ENCODE measurements around the gene CAMK2A.
A peak's percentile ranks its signal among the peaks of the same experiment; 100 is the strongest.

Gene CAMK2A

GRCh38 chr5:150278046-150278730, 11.4 kb downstream of the CAMK2A start:
- no peak for DNase-seq

GRCh38 chr5:150277043-150277442, 12.5 kb downstream of the CAMK2A start:
- DNase-seq = no peak

GRCh38 chr5:150274811-150275210, 14.8 kb downstream of the CAMK2A start:
- DNase-seq = no peak

- no peak for DNase-seq
Observed at GRCh38 chr5:150272531-150272930, 17.0 kb downstream of the CAMK2A start.

GRCh38 chr5:150271923-150272322, 17.6 kb downstream of the CAMK2A start:
- no peak for DNase-seq

GRCh38 chr5:150271296-150271692, 18.3 kb downstream of the CAMK2A start:
- DNase-seq = no peak

GRCh38 chr5:150270541-150271295, 18.9 kb downstream of the CAMK2A start:
- no peak for DNase-seq

- DNase-seq = peak; percentile 29
Observed at GRCh38 chr5:150266871-150267291, 22.7 kb downstream of the CAMK2A start.

- DNase-seq = no peak
Observed at GRCh38 chr5:150265870-150266383, 23.6 kb downstream of the CAMK2A start.

GRCh38 chr5:150264667-150265603, 24.6 kb downstream of the CAMK2A start:
- no peak for DNase-seq

GRCh38 chr5:150263801-150264621, 25.6 kb downstream of the CAMK2A start:
- DNase-seq = peak; percentile 20

GRCh38 chr5:150263375-150263775, 26.2 kb downstream of the CAMK2A start:
- no peak for DNase-seq

- no peak for DNase-seq
Observed at GRCh38 chr5:150262502-150262901, 27.1 kb downstream of the CAMK2A start.

- DNase-seq = no peak
Observed at GRCh38 chr5:150261231-150261630, 28.3 kb downstream of the CAMK2A start.

GRCh38 chr5:150258130-150258529, 31.4 kb downstream of the CAMK2A start:
- no peak for DNase-seq

GRCh38 chr5:150257424-150257823, 32.1 kb downstream of the CAMK2A start:
- no peak for DNase-seq

GRCh38 chr5:150256410-150257064, 33.0 kb downstream of the CAMK2A start:
- no peak for DNase-seq

GRCh38 chr5:150255659-150256409, 33.7 kb downstream of the CAMK2A start:
- peak; percentile 52 for DNase-seq

GRCh38 chr5:150254774-150255173, 34.8 kb downstream of the CAMK2A start:
- DNase-seq = no peak

GRCh38 chr5:150254363-150254762, 35.2 kb downstream of the CAMK2A start:
- no peak for DNase-seq
